Measurements from ENCODE around the gene ENOX2.
"Not testable (repeated sequence)": the region's sequence is repeated elsewhere in the genome, so short reads cannot be mapped to it uniquely, and the experiment has no call there.

Gene ENOX2

GRCh38 chrX:130902783-130903613 is at the start of gene ENOX2:
TSS of gene ENOX2 (minus strand) at chrX:130903209. CDS start at chrX:130703216, 199,993 bp downstream.
- peak; percentile 92 for DNase-seq (ENCODE audit: low spot score)

GRCh38 chrX:130952266-130953043 is 49.4 kb upstream of the ENOX2 start:
- DNase-seq (ENCODE audit: low spot score) = no peak

GRCh38 chrX:130944230-130944629 is 41.2 kb upstream of the ENOX2 start:
- DNase-seq (ENCODE audit: low spot score) = no peak

- DNase-seq (ENCODE audit: low spot score) = no peak
Measured at GRCh38 chrX:130937101-130937500, 34.1 kb upstream of the ENOX2 start.

GRCh38 chrX:130933358-130933757 is 30.3 kb upstream of the ENOX2 start:
- no peak for DNase-seq (ENCODE audit: low spot score)

- not testable (repeated sequence) for DNase-seq (ENCODE audit: low spot score)
Measured at GRCh38 chrX:130920405-130920804, 17.4 kb upstream of the ENOX2 start.

GRCh38 chrX:130919676-130920075 is 16.7 kb upstream of the ENOX2 start:
- not testable (repeated sequence) for DNase-seq (ENCODE audit: low spot score)

- DNase-seq (ENCODE audit: low spot score) = not testable (repeated sequence)
Measured at GRCh38 chrX:130918498-130918897, 15.5 kb upstream of the ENOX2 start.

- DNase-seq (ENCODE audit: low spot score) = peak; percentile 56
Measured at GRCh38 chrX:130916636-130917422, 13.8 kb upstream of the ENOX2 start.

- no peak for DNase-seq (ENCODE audit: low spot score)
Measured at GRCh38 chrX:130915302-130915701, 12.3 kb upstream of the ENOX2 start.

GRCh38 chrX:130909469-130910136 is 6.6 kb upstream of the ENOX2 start:
- no peak for DNase-seq (ENCODE audit: low spot score)

GRCh38 chrX:130906776-130907175 is 3.8 kb upstream of the ENOX2 start:
- DNase-seq (ENCODE audit: low spot score) = no peak

GRCh38 chrX:130902446-130902782 is 595 bp downstream of the ENOX2 start:
- peak; percentile 43 for DNase-seq (ENCODE audit: low spot score)

- no peak for DNase-seq (ENCODE audit: low spot score)
Measured at GRCh38 chrX:130896802-130897501, 6.1 kb downstream of the ENOX2 start.

GRCh38 chrX:130896026-130896425 is 7.0 kb downstream of the ENOX2 start:
- no peak for DNase-seq (ENCODE audit: low spot score)

- no peak for DNase-seq (ENCODE audit: low spot score)
Measured at GRCh38 chrX:130895299-130895698, 7.7 kb downstream of the ENOX2 start.

- no peak for DNase-seq (ENCODE audit: low spot score)
Measured at GRCh38 chrX:130893356-130894085, 9.5 kb downstream of the ENOX2 start.

GRCh38 chrX:130887376-130887775 is 15.6 kb downstream of the ENOX2 start:
- no peak for DNase-seq (ENCODE audit: low spot score)

- no peak for DNase-seq (ENCODE audit: low spot score)
Measured at GRCh38 chrX:130885996-130886395, 17.0 kb downstream of the ENOX2 start.

- DNase-seq (ENCODE audit: low spot score) = no peak
Measured at GRCh38 chrX:130885508-130885907, 17.5 kb downstream of the ENOX2 start.

GRCh38 chrX:130884627-130885026 is 18.4 kb downstream of the ENOX2 start:
- no peak for DNase-seq (ENCODE audit: low spot score)

Measured in ecto neural progenitor cell (in vitro differentiated cells).